GM12878 (cell line): Measurements from ENCODE around the gene LTA. TPM values are rescaled to one million over a fixed set of nuclear protein-coding genes. Genes with fewer than 3 reads are reported as not detected.

ENCODE experiments used
- ATAC-seq: fragments of 200-7000 bp; cut with Tn5 transposase; 3 replicates; pipeline ENCODE4 v1.9.1; 2020; ENCODE audit warnings: mild to moderate bottlenecking, moderate library complexity
- BruUV-seq: library from RNA; stranded (reverse); fragments of 400-500 nt; replicated peaks from 2 replicates; lab custom pipeline; 2021; lab: Mats Ljungman, UMichigan
- CTCF ChIA-PET: fragments of 300-600 bp; sonication (Branson Sonifier 250); formaldehyde crosslinking; extraction: SDS; loops from one replicate; lab custom pipeline; 2021; ENCODE audit warnings: inconsistent platforms; lab: Yijun Ruan, JAX
- POLR2A ChIA-PET: fragments of 350-600 bp; formaldehyde crosslinking; extraction: SDS; loops from one replicate; lab custom pipeline; 2021; ENCODE audit warnings: inconsistent platforms; lab: Charles Lee
- RAD21 ChIA-PET: fragments of 300-600 bp; sonication (Branson Sonifier 250); formaldehyde crosslinking; loops from one replicate; lab custom pipeline; 2023; ENCODE audit warnings: antibody characterized with exemption; ENCODE audit not compliant: unreplicated experiment; lab: Charles Lee
- SMC1A ChIA-PET: fragments of 300-600 bp; sonication (Branson Sonifier 250); formaldehyde crosslinking; loops from one replicate; lab custom pipeline; 2023; ENCODE audit not compliant: unreplicated experiment, uncharacterized antibody; lab: Charles Lee
- DNase-seq: peaks from one replicate; pipeline ENCODE4 v3.0.0-alpha.2; 2011; ENCODE audit warnings: low read depth, low spot score
- FAIRE-seq: peaks from 3 replicates; lab custom pipeline; 2011; peaks lifted over from hg19 to GRCh38; lab: Jason Lieb, UNC
- H2AFZ ChIP-seq: 2 replicates; pipeline ENCODE4 v1.6.0; 2011; ENCODE audit warnings: low read depth, low read length, control low read depth; ENCODE audit not compliant: control insufficient read depth
- H3K27ac ChIP-seq: 2 replicates; pipeline ENCODE4 v1.5.1; 2011; ENCODE audit warnings: control low read depth; ENCODE audit not compliant: control insufficient read depth, insufficient read depth
- H3K27me3 ChIP-seq, 2 experiments: replicated peaks in 1 of 2; 2 replicates each; pipeline versions ENCODE4 v1.6.0 to v1.6.1; 2011; ENCODE audit warnings: low read length in 1 of 2; ENCODE audit not compliant: control insufficient read depth in 2 of 2, insufficient read depth in 2 of 2
- H3K36me3 ChIP-seq, 2 experiments: 2 replicates each; pipeline ENCODE4 v1.5.1; 2011; ENCODE audit warnings: low read length in 1 of 2; ENCODE audit not compliant: control insufficient read depth in 2 of 2, insufficient read depth in 2 of 2
- H3K4me1 ChIP-seq: 2 replicates; pipeline ENCODE4 v1.6.1; 2011; ENCODE audit warnings: mild to moderate bottlenecking, low read length, moderate library complexity, mixed read lengths; ENCODE audit not compliant: control insufficient read depth, insufficient read depth
- H3K4me2 ChIP-seq: 2 replicates; pipeline ENCODE4 v1.6.0; 2011; ENCODE audit warnings: control low read depth; ENCODE audit not compliant: control insufficient read depth, insufficient read depth
- H3K4me3 ChIP-seq: fragments of 200-600 bp; sonication (generic); 2 replicates; pipeline ENCODE4 v1.5.1; 2016
- H3K79me2 ChIP-seq: 2 replicates; pipeline ENCODE4 v1.6.0; 2011; ENCODE audit warnings: low read length; ENCODE audit not compliant: control insufficient read depth, insufficient read depth
- H3K9ac ChIP-seq: 2 replicates; pipeline ENCODE4 v1.8.0; 2011; ENCODE audit warnings: low read length, control low read depth, mixed read lengths; ENCODE audit not compliant: control insufficient read depth, insufficient read depth
- H3K9me3 ChIP-seq: replicated peaks from 3 replicates; pipeline ENCODE4 v1.5.1; 2011; ENCODE audit warnings: mild to moderate bottlenecking, low read length; ENCODE audit not compliant: control insufficient read depth, insufficient read depth
- H4K20me1 ChIP-seq: 2 replicates; pipeline ENCODE4 v1.6.0; 2011; ENCODE audit not compliant: control insufficient read depth, insufficient read depth
- ASH2L ChIP-seq: fragments of 300-600, 200-600 bp; sonication (generic); IDR thresholded peaks from 2 replicates; pipeline ENCODE4 v1.6.1; 2017; ENCODE audit warnings: low read depth, mild to moderate bottlenecking, borderline replicate concordance
- ATF7 ChIP-seq: fragments of 450-650 bp; IDR thresholded peaks from 2 replicates; pipeline ENCODE4 v1.6.1; 2016; ENCODE audit warnings: low read depth, mild to moderate bottlenecking
- BCL11A ChIP-seq: IDR thresholded peaks from 2 replicates; pipeline ENCODE4 v1.6.1; 2011; ENCODE audit warnings: low read depth, low read length
- CHD2 ChIP-seq: IDR thresholded peaks from 2 replicates; pipeline ENCODE4 v1.6.1; 2011; ENCODE audit warnings: low read depth, low read length, improper control_type of control experiment, borderline replicate concordance
- CREB1 ChIP-seq: IDR thresholded peaks from 2 replicates; pipeline ENCODE4 v1.6.1; 2012; ENCODE audit warnings: low read depth, mild to moderate bottlenecking, inconsistent platforms
- ESRRA ChIP-seq: IDR thresholded peaks from 2 replicates; pipeline ENCODE4 v1.6.1; 2012; ENCODE audit warnings: mild to moderate bottlenecking, low read length, improper control_type of control experiment
- HCFC1 ChIP-seq: fragments of 150-350 bp; IDR thresholded peaks from 2 replicates; pipeline ENCODE4 v1.6.1; 2014; ENCODE audit warnings: low read length
- HDAC6 ChIP-seq: fragments of 200-600 bp; sonication (generic); IDR thresholded peaks from one replicate; pipeline ENCODE4 v1.8.0; 2017; ENCODE audit warnings: antibody characterized with exemption; ENCODE audit not compliant: unreplicated experiment
- IKZF2 ChIP-seq, 2 experiments: fragments of 450-650 bp; IDR thresholded peaks; 2 replicates each; pipeline ENCODE4 v1.6.1; 2017; ENCODE audit warnings: mild to moderate bottlenecking in 2 of 2, moderate library complexity in 2 of 2
- POLR2AphosphoS2 ChIP-seq: IDR thresholded peaks from 2 replicates; pipeline ENCODE4 v1.6.1; 2011; ENCODE audit warnings: low read depth, mild to moderate bottlenecking, low read length, improper control_type of control experiment, moderate library complexity
- RELA ChIP-seq: fragments of 450-650 bp; IDR thresholded peaks from 2 replicates; pipeline ENCODE4 v1.8.0; 2014; ENCODE audit warnings: borderline replicate concordance; ENCODE audit not compliant: partially characterized antibody
- SREBF1 ChIP-seq: IDR thresholded peaks from 2 replicates; pipeline ENCODE4 v1.6.1; 2012; ENCODE audit warnings: mild to moderate bottlenecking, low read length
- TAF1 ChIP-seq: IDR thresholded peaks from 2 replicates; pipeline ENCODE4 v1.6.1; 2011; ENCODE audit warnings: mild to moderate bottlenecking, low read depth, low read length, borderline replicate concordance
- TCF12 ChIP-seq: IDR thresholded peaks from 2 replicates; pipeline ENCODE4 v1.6.1; 2011; ENCODE audit warnings: low read depth, mild to moderate bottlenecking, low read length
- YBX1 ChIP-seq: fragments of 450-650 bp; IDR thresholded peaks from 2 replicates; pipeline ENCODE4 v1.6.1; 2016; ENCODE audit warnings: antibody characterized with exemption
- YY1 ChIP-seq: IDR thresholded peaks from 2 replicates; pipeline ENCODE4 v1.6.1; 2011; ENCODE audit warnings: low read depth, mild to moderate bottlenecking, low read length
- ZBED1 ChIP-seq: IDR thresholded peaks from 2 replicates; pipeline ENCODE4 v1.6.1; 2016; ENCODE audit warnings: borderline replicate concordance
- ZNF207 ChIP-seq: fragments of 450-650 bp; IDR thresholded peaks from 2 replicates; pipeline ENCODE4 v1.6.1; 2014; ENCODE audit warnings: antibody characterized with exemption, mild to moderate bottlenecking, borderline replicate concordance
- ZNF24 ChIP-seq: fragments of 450-650 bp; IDR thresholded peaks from 2 replicates; pipeline ENCODE4 v1.6.1; 2017; ENCODE audit warnings: antibody characterized with exemption, mild to moderate bottlenecking
- WGBS: methylation state at CpG from one replicate; pipeline ENCODE4 v1.1.6; 2016; ENCODE audit warnings: low lambda C conversion rate; ENCODE audit not compliant: insufficient replicate concordance, insufficient coverage; ENCODE audit errors: missing lambda C conversion rate; 5-methylcytosine and 5-hydroxymethylcytosine counted together
- in situ Hi-C: fragments of 300-500 bp; cut with MboI; formaldehyde crosslinking; loops from 9 replicates; pipeline ENCODE4 v1.14.3; 2018; ENCODE audit warnings: mixed read lengths
- intact Hi-C: fragments of 100-400 bp; cut with micrococcal nuclease; formaldehyde crosslinking; loops from one replicate; pipeline ENCODE4 v1.14.2; 2022; ENCODE audit not compliant: unreplicated experiment
- polyA plus RNA-seq, 11 experiments: library from polyadenylated mRNA; depleted of rRNA in 4 of 11; unstranded in 6 of 11; stranded (reverse) in 5 of 11; fragments of >200 nt; fragmentation: Nextera tagmentation in 4 of 11; fragmentation: Illumina TruSeq in 1 of 11; extraction: Ambion mirVana in 4 of 11; extraction: Trizol in 1 of 11; gene quantifications; 1 replicate in 1 of 11; 2 replicates in 10 of 11; pipeline versions ENCODE4 v1.2.1 to v1.2.3, GENCODE V29; 2011 to 2016; ENCODE audit warnings: inconsistent platforms in 2 of 11, missing spikeins in 2 of 11, low read depth in 1 of 11
- total RNA-seq, 4 experiments: library from RNA; depleted of rRNA in 3 of 4; stranded (reverse); fragments of >200 nt in 3 of 4; fragmentation: Illumina TruSeq in 1 of 4; extraction: Trizol in 1 of 4; gene quantifications; 2 replicates each; pipeline versions ENCODE4 v1.2.1 to v1.2.3, GENCODE V29; 2013 to 2021
- TF ChIP-seq, protein P1 (sequence below): IDR thresholded peaks from 2 replicates; pipeline ENCODE4 v1.6.1; 2012; ENCODE audit warnings: low read depth, low read length, improper control_type of control experiment
- TF ChIP-seq, protein P2 (sequence below): fragments of 450-650 bp; IDR thresholded peaks from 2 replicates; pipeline ENCODE4 v1.6.1; 2016; ENCODE audit warnings: mild to moderate bottlenecking

Gene LTA
- total and polyA plus RNA-seq, 10 of the 15 experiments (the other 5 are each of a cell fraction or from before 2014, with no cell fraction given): 27.5 to 100 (median 75.1) TPM

- TF ChIP-seq IKZF2 (IDR thresholded peaks at IDR 0.05) (peak; percentile 78 to 81), TAF1 (peak; percentile 94; the same call in 1 of the 2 replicates), SREBF1 (no peak), CHD2 (0 out of 2 replicates have a peak, but pooled peaks have one; percentile 8)
Measured at GRCh38 chr6:31575335-31575901, 3.3 kb downstream of the LTA start, which contains the start of gene TNF (continued).

DNA sequence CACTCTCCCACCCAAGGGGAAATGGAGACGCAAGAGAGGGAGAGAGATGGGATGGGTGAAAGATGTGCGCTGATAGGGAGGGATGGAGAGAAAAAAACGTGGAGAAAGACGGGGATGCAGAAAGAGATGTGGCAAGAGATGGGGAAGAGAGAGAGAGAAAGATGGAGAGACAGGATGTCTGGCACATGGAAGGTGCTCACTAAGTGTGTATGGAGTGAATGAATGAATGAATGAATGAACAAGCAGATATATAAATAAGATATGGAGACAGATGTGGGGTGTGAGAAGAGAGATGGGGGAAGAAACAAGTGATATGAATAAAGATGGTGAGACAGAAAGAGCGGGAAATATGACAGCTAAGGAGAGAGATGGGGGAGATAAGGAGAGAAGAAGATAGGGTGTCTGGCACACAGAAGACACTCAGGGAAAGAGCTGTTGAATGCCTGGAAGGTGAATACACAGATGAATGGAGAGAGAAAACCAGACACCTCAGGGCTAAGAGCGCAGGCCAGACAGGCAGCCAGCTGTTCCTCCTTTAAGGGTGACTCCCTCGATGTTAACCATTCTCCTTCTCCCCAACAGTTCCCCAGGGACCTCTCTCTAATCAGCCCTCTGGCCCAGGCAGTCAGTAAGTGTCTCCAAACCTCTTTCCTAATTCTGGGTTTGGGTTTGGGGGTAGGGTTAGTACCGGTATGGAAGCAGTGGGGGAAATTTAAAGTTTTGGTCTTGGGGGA is 4.0 kb downstream of the LTA start:
- FAIRE-seq: no peak
- peak overlapping the region; percentile 84 for H3K4me2 ChIP-seq
- DNase-seq: no peak
- in situ Hi-C loops: no loop called here
- CTCF ChIA-PET: interaction anchor here (0.6 to 31.0 kb wide), 7 partner anchors 17 to 243 kb away, joined by 3 to 2098 read pairs (median 3); partner anchors contain the start of genes ATP6V1G2, DDX39B, LST1 and LTA
- H3K4me3 ChIP-seq: peak overlapping the region; percentile 91
- H3K4me1 ChIP-seq: peaks cover 55% of the 10 kb centered on the region
- BruUV-seq: TSS peak; percentile 89
- H3K9me3 ChIP-seq: no peaks in the 10 kb centered on the region
- H3K36me3 ChIP-seq: peaks cover 0 to 7% of the 10 kb centered on the region in 2 experiments; a peak in 2 of 4 replicates
- POLR2A ChIA-PET: interaction anchor here (0.7 to 17.1 kb wide), 12 partner anchors 8 to 254 kb away, joined by 3 to 282 read pairs (median 12); partner anchors contain the start of genes ATP6V1G2, DDX39B, LSM2 and LST1
- intact Hi-C loops: loop anchor here (1.0 kb wide), 1 partner anchor 16 kb away; no protein-coding TSS in a partner anchor
- no peak for ATAC-seq
- H3K27ac ChIP-seq: peak overlapping the region; percentile 96
- H4K20me1 ChIP-seq: no peaks in the 10 kb centered on the region
- SMC1A ChIA-PET: interaction anchor here (0.8 to 45.5 kb wide), 8 partner anchors 9 to 45 kb away, joined by 3 to 1989 read pairs (median 4); partner anchors contain the start of genes AIF1, ATP6V1G2, DDX39B and LST1
- 5% methylated on average over 8 of the region's 8 CpGs for WGBS
- RAD21 ChIA-PET: interaction anchor here (0.5 to 17.5 kb wide), 15 partner anchors 8 to 1396 kb away, joined by 3 to 620 read pairs (median 5); partner anchors contain the start of genes ATP6V1G2, DDX39B, GPANK1 and LST1
- H3K27me3 ChIP-seq: no peaks in the 10 kb centered on the region
- peak overlapping the region; percentile 82 for H3K9ac ChIP-seq
- H2AFZ ChIP-seq: no peak overlapping the region
- peaks cover 86% of the 10 kb centered on the region for H3K79me2 ChIP-seq
- TF ChIP-seq, protein P1, sequence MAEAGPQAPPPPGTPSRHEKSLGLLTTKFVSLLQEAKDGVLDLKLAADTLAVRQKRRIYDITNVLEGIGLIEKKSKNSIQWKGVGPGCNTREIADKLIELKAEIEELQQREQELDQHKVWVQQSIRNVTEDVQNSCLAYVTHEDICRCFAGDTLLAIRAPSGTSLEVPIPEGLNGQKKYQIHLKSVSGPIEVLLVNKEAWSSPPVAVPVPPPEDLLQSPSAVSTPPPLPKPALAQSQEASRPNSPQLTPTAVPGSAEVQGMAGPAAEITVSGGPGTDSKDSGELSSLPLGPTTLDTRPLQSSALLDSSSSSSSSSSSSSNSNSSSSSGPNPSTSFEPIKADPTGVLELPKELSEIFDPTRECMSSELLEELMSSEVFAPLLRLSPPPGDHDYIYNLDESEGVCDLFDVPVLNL: no peak
- TF ChIP-seq CHD2 (no peak), HCFC1 (no peak), ZBED1 (peak; percentile 20; the same call in 1 of the 2 replicates), BCL11A (no peak), POLR2AphosphoS2 (0 out of 2 replicates have a peak, but pooled peaks have one; percentile 29), CREB1 (no peak), ZNF24 (peak; percentile 91), ESRRA (no peak), ZNF207 (no peak), YBX1 (0 out of 2 replicates have a peak, but pooled peaks have one; percentile 6), TCF12 (0 out of 2 replicates have a peak, but pooled peaks have one; percentile 18), ASH2L (no peak), YY1 (peak; percentile 8; the same call in 1 of the 2 replicates), RELA (no peak), HDAC6 (no peak), ATF7 (no peak)
- TF ChIP-seq, protein P2, sequence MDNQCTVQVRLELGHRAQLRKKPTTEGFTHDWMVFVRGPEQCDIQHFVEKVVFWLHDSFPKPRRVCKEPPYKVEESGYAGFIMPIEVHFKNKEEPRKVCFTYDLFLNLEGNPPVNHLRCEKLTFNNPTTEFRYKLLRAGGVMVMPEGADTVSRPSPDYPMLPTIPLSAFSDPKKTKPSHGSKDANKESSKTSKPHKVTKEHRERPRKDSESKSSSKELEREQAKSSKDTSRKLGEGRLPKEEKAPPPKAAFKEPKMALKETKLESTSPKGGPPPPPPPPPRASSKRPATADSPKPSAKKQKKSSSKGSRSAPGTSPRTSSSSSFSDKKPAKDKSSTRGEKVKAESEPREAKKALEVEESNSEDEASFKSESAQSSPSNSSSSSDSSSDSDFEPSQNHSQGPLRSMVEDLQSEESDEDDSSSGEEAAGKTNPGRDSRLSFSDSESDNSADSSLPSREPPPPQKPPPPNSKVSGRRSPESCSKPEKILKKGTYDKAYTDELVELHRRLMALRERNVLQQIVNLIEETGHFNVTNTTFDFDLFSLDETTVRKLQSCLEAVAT: 0 out of 2 replicates have a peak, but pooled peaks have one; percentile 79
